Measurements from ENCODE around the gene SLC13A4. TPM values are rescaled to one million over a fixed set of nuclear protein-coding genes. Genes with fewer than 3 reads are reported as not detected.

The SLC13A4 gene
- total and polyA plus RNA-seq, 4 donors = 0.01 to 0.17 (median 0.10) TPM

GRCh38 chr7:135662373-135663114 lies 65.4 kb downstream of the SLC13A4 start, which contains the start of gene STMP1 (continued):
- TF ChIP-seq EGR1 (IDR thresholded peaks at IDR 0.05; ENCODE audit: low read depth in 2 of 2) = peak in 1 of 2 donors; percentile 84
- no peak for TF ChIP-seq HNF4G (IDR thresholded peaks at IDR 0.05)
- no peak for TF ChIP-seq HNF4A (conservative IDR thresholded peaks at IDR 0.05)
- peak; percentile 38 for TF ChIP-seq NR2F2 (IDR thresholded peaks at IDR 0.05)
- TF ChIP-seq, protein P1, sequence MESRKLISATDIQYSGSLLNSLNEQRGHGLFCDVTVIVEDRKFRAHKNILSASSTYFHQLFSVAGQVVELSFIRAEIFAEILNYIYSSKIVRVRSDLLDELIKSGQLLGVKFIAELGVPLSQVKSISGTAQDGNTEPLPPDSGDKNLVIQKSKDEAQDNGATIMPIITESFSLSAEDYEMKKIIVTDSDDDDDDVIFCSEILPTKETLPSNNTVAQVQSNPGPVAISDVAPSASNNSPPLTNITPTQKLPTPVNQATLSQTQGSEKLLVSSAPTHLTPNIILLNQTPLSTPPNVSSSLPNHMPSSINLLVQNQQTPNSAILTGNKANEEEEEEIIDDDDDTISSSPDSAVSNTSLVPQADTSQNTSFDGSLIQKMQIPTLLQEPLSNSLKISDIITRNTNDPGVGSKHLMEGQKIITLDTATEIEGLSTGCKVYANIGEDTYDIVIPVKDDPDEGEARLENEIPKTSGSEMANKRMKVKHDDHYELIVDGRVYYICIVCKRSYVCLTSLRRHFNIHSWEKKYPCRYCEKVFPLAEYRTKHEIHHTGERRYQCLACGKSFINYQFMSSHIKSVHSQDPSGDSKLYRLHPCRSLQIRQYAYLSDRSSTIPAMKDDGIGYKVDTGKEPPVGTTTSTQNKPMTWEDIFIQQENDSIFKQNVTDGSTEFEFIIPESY (IDR thresholded peaks at IDR 0.05) = no peak

- H3K27me3 ChIP-seq (ENCODE audit: control insufficient read depth in 4 of 4, insufficient read depth in 4 of 4, low read length in 3 of 4) = no peaks in the 10 kb centered on the region
- peak overlapping the region; percentile 77 to 99 (median 94) for H3K4me3 ChIP-seq (ENCODE audit: low read depth in 1 of 3, low read length in 3 of 3)
- no peaks in the 10 kb centered on the region for H3K9me3 ChIP-seq (ENCODE audit: control insufficient read depth in 4 of 4, low read length in 3 of 4)
- WGBS = 6% methylated on average over 17 of the region's 17 CpGs
- no peak for DNase-seq (ENCODE audit: low spot score)
- peak overlapping the region; percentile 8 to 92 for H3K9ac ChIP-seq (ENCODE audit: low read depth in 1 of 2, low read length in 2 of 2)
- no peaks in the 10 kb centered on the region for H3K36me3 ChIP-seq (ENCODE audit: control insufficient read depth in 4 of 4, insufficient read depth in 3 of 4, low read depth in 1 of 4, low read length in 3 of 4)
- H3K4me1 ChIP-seq (ENCODE audit: control insufficient read depth in 4 of 4, insufficient read depth in 4 of 4, low read length in 3 of 4) = peaks cover 3 to 11% (median 7%) of the 10 kb centered on the region in 4 donors
- peak overlapping the region; percentile 95 to 97 for H3K27ac ChIP-seq (ENCODE audit: low read depth in 1 of 2, low read length in 2 of 2)
- peak; percentile 3 for TF ChIP-seq FOXA2 (IDR thresholded peaks at IDR 0.05)
- TF ChIP-seq, protein P2, sequence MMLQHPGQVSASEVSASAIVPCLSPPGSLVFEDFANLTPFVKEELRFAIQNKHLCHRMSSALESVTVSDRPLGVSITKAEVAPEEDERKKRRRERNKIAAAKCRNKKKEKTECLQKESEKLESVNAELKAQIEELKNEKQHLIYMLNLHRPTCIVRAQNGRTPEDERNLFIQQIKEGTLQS (IDR thresholded peaks at IDR 0.05) = no peak
- no peak for TF ChIP-seq HNF4G (IDR thresholded peaks at IDR 0.05)
Observed at GRCh38 chr7:135662123-135662372, 65.9 kb downstream of the SLC13A4 start.

DNA sequence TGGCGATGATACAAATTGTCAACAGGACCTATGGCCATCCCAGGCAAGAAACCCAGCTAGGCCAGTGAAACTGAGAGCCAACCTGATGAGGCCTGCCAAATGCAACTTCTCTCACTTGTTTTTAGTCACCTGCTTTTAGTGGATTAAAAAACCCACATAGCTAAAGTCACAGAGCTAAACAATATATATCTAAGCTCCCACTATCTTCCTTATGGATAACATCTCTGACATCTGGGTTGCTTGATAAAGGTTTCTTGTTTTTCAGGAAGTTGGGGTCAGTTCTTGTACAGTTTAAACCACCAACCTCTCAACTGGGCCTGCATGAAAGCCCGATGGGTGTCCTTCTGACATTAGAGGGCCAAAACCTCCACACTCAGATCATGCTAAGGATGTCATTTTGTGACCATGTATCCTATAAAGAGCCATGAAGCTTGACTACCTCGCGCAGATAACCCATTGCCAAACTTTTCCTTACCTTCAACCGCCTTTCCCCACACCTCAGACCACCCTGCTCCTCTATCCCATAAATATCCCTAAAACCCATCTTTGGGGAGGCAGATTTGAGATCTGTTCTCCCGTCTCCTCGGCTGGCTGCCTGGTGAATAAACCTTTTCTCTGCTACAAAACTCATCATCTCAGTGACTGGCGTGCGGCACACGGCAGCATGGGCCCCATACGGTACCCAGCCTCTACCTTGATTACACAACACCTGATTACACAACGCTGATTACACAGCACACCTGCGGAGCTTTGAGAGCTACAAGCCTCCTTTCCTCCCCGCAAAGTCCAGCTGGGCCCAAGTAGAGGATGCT lies 66.5 kb downstream of the SLC13A4 start:
- H3K4me1 ChIP-seq (ENCODE audit: control insufficient read depth in 4 of 4, insufficient read depth in 4 of 4, low read length in 3 of 4) = peaks cover 3 to 11% (median 7%) of the 10 kb centered on the region in 4 donors
- WGBS = 41% methylated on average over 14 of the region's 14 CpGs
- TF ChIP-seq FOXA1 (IDR thresholded peaks at IDR 0.05) = no peak
- TF ChIP-seq FOXA2 (IDR thresholded peaks at IDR 0.05) = peak; percentile 34
- no peak for TF ChIP-seq JUND (IDR thresholded peaks at IDR 0.05)
- no peak for TF ChIP-seq TAF1 (conservative IDR thresholded peaks at IDR 0.05)
- no peak for TF ChIP-seq CTCF (IDR thresholded peaks at IDR 0.05; ENCODE audit: low read depth, low read length, missing input control)
- peak overlapping the region; percentile 8 to 92 for H3K9ac ChIP-seq (ENCODE audit: low read depth in 1 of 2, low read length in 2 of 2)
- H3K27ac ChIP-seq (ENCODE audit: low read depth in 1 of 2, low read length in 2 of 2) = peak overlapping the region; percentile 95 to 97
- no peak for DNase-seq (ENCODE audit: low spot score)
- H3K36me3 ChIP-seq (ENCODE audit: control insufficient read depth in 4 of 4, insufficient read depth in 3 of 4, low read depth in 1 of 4, low read length in 3 of 4) = no peaks in the 10 kb centered on the region
- no peaks in the 10 kb centered on the region for H3K9me3 ChIP-seq (ENCODE audit: control insufficient read depth in 4 of 4, low read length in 3 of 4)
- peak overlapping the region; percentile 77 to 99 (median 94) for H3K4me3 ChIP-seq (ENCODE audit: low read depth in 1 of 3, low read length in 3 of 3)
- no peaks in the 10 kb centered on the region for H3K27me3 ChIP-seq (ENCODE audit: control insufficient read depth in 4 of 4, insufficient read depth in 4 of 4, low read length in 3 of 4)

All from liver (tissue), 9 donors.